OCI-LY1 (cell line): ENCODE results near the gene CNTNAP2.

ENCODE experiments used
- H2AFZ ChIP-seq: fragments of 200-600 bp; sonication (generic), shearing (Covaris generic); 2 replicates; pipeline ENCODE4 v1.6.0; 2014; ENCODE audit warnings: antibody characterized with exemption, mild to moderate bottlenecking, low read length
- H3F3A ChIP-seq: fragments of 200-600 bp; sonication (generic), shearing (Covaris generic); 2 replicates; pipeline ENCODE4 v1.6.0; 2014; ENCODE audit warnings: mild to moderate bottlenecking, antibody characterized with exemption, low read length, moderate library complexity; ENCODE audit not compliant: insufficient read depth
- H3K27ac ChIP-seq: fragments of 200-600 bp; sonication (generic); 2 replicates; pipeline ENCODE4 v1.5.1; 2014; ENCODE audit warnings: low read length, mixed run types, mild to moderate bottlenecking, low read depth; ENCODE audit not compliant: poor library complexity, severe bottlenecking
- H3K27me3 ChIP-seq: fragments of 200-600 bp; sonication (generic); 2 replicates; pipeline ENCODE4 v1.6.0; 2014; ENCODE audit warnings: antibody characterized with exemption, mild to moderate bottlenecking, low read length, moderate library complexity; ENCODE audit not compliant: insufficient read depth
- H3K36me3 ChIP-seq: fragments of 200-600 bp; sonication (generic); 2 replicates; pipeline ENCODE4 v1.6.1; 2014; ENCODE audit warnings: mild to moderate bottlenecking, antibody characterized with exemption, low read length, moderate library complexity, mixed read lengths; ENCODE audit not compliant: insufficient read depth
- H3K4me1 ChIP-seq: fragments of 200-600 bp; sonication (generic); 2 replicates; pipeline ENCODE4 v1.5.1; 2014; ENCODE audit warnings: mild to moderate bottlenecking, low read length, moderate library complexity; ENCODE audit not compliant: insufficient read depth, severe bottlenecking
- H3K4me2 ChIP-seq: fragments of 200-600 bp; sonication (generic), shearing (Covaris generic); 2 replicates; pipeline ENCODE4 v1.6.1; 2014; ENCODE audit warnings: low read length
- H3K4me3 ChIP-seq: fragments of 200-600 bp; sonication (generic); 2 replicates; pipeline ENCODE4 v1.5.1; 2014; ENCODE audit warnings: low read length, low read depth, mild to moderate bottlenecking, mixed read lengths; ENCODE audit not compliant: poor library complexity, severe bottlenecking
- H3K79me2 ChIP-seq: fragments of 200-600 bp; shearing (Covaris generic); 2 replicates; pipeline ENCODE4 v1.6.1; 2016; ENCODE audit warnings: mixed run types, low read length, mixed read lengths; ENCODE audit not compliant: insufficient read depth
- H3K9ac ChIP-seq: fragments of 200-600 bp; sonication (generic), shearing (Covaris generic); 2 replicates; pipeline ENCODE4 v1.6.1; 2014; ENCODE audit warnings: mild to moderate bottlenecking, low read length, mixed read lengths
- H3K9me2 ChIP-seq: fragments of 200-600 bp; sonication (generic), shearing (Covaris generic); 2 replicates; pipeline ENCODE4 v1.6.1; 2014; ENCODE audit warnings: low read depth, mild to moderate bottlenecking, low read length, mixed read lengths
- H3K9me3 ChIP-seq: fragments of 200-600 bp; shearing (Covaris generic); 2 replicates; pipeline ENCODE4 v1.6.1; 2014; ENCODE audit warnings: low read length, mixed read lengths
- H4K20me1 ChIP-seq: fragments of 200-600 bp; sonication (generic), shearing (Covaris generic); 2 replicates; pipeline ENCODE4 v1.6.0; 2016; ENCODE audit warnings: mild to moderate bottlenecking, low read length; ENCODE audit not compliant: insufficient read depth
- CTCF ChIP-seq: fragments of 200-600 bp; sonication (generic), shearing (Covaris generic); IDR thresholded peaks from 2 replicates; pipeline ENCODE4 v1.5.1; 2017; ENCODE audit warnings: mild to moderate bottlenecking, antibody characterized with exemption, low read length, moderate library complexity, mixed read lengths
- EZH2 ChIP-seq: fragments of 200-600 bp; sonication (generic), shearing (Covaris generic); IDR thresholded peaks from 2 replicates; pipeline ENCODE4 v1.8.0; 2017; ENCODE audit warnings: borderline replicate concordance, mixed run types, mild to moderate bottlenecking, antibody characterized with exemption, low read length, moderate library complexity, mixed read lengths

CNTNAP2 gene

GRCh38 chr7:147944321-147944720 is 1827.7 kb downstream of the CNTNAP2 start:
- Histone ChIP-seq H3K27me3 (no peaks in the 10 kb centered on the region), H4K20me1 (no peaks in the 10 kb centered on the region), H3K4me3 (no peak overlapping the region), H3K4me1 (no peaks in the 10 kb centered on the region), H3F3A (no peaks in the 10 kb centered on the region), H3K79me2 (no peaks in the 10 kb centered on the region), H3K4me2 (no peak overlapping the region), H3K9me2 (no peaks in the 10 kb centered on the region), H3K27ac (no peak overlapping the region), H3K36me3 (no peaks in the 10 kb centered on the region), H3K9me3 (no peaks in the 10 kb centered on the region), H2AFZ (no peak overlapping the region), H3K9ac (no peak overlapping the region)
- TF ChIP-seq EZH2 = no peak
- TF ChIP-seq CTCF = no peak

DNA sequence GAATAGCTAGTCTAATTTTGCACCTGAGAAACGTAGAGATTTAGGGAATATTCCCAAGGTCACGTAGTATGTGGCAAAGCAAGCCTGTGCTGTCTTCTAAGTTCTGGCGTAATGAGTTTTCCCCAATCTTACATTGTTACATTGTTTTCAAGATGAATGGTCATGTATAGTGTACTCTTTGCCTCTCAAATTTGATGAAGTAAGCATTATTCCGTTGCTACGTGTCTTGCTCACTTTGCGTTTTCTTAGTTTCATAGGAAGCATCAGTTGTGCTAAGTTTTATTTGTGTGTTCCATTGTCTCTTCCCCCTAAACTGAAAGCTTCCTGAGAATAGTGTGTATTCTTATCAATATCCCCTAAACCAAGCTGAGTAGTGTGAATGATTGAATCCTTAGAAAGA is 1836.3 kb downstream of the CNTNAP2 start:
- peaks cover 4% of the 10 kb centered on the region; the same call in 1 of the 2 replicates for H3K9me3 ChIP-seq
- no peaks in the 10 kb centered on the region for H3K36me3 ChIP-seq
- H3K27me3 ChIP-seq = 0 out of 2 replicates have a peak, but pooled peaks cover 5% of the 10 kb centered on the region
- no peak overlapping the region for H2AFZ ChIP-seq
- H3K9me2 ChIP-seq = no peaks in the 10 kb centered on the region
- H3K79me2 ChIP-seq = no peaks in the 10 kb centered on the region
- H3K4me2 ChIP-seq = no peak overlapping the region
- no peaks in the 10 kb centered on the region for H4K20me1 ChIP-seq
- H3K9ac ChIP-seq = no peak overlapping the region
- no peaks in the 10 kb centered on the region for H3F3A ChIP-seq
- H3K4me3 ChIP-seq = no peak overlapping the region
- no peak overlapping the region for H3K27ac ChIP-seq
- no peaks in the 10 kb centered on the region for H3K4me1 ChIP-seq
- TF ChIP-seq CTCF = no peak
- no peak for TF ChIP-seq EZH2

DNA sequence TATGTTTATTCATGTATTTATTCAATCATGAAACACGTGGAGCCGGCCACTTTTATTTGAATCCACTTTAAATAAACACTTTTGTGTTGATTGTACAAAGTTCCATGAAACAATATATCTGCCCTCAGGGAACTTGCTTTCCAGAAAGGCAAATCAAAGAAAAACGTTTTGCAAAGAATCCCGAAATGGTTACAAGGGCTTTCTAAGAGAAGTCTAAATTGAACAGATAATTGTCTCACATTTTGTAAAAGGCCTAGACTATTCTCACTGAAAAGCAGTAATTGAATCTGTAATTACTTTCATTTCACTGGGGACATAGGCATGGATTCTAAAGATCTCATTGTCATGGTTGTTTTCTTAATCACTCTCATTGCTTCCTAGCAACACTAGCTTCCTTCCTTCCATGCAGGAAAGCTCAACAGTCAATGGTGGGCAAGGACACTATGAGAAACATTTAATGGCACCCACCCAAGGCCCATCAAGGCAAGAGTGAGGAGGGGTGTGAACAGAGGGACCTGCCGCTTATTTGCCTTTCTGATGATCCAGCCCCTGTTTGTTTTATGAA is 1851.5 kb downstream of the CNTNAP2 start:
- no peak overlapping the region for H2AFZ ChIP-seq

More for the DNA sequence above, 1851.5 kb downstream of the CNTNAP2 start:
- no peak overlapping the region for H3K4me3 ChIP-seq
- no peak overlapping the region for H3K4me2 ChIP-seq
- H3K79me2 ChIP-seq = no peaks in the 10 kb centered on the region
- H3K9me3 ChIP-seq = no peaks in the 10 kb centered on the region
- H3K4me1 ChIP-seq = no peaks in the 10 kb centered on the region
- H4K20me1 ChIP-seq = no peaks in the 10 kb centered on the region
- no peaks in the 10 kb centered on the region for H3K27me3 ChIP-seq
- H3K36me3 ChIP-seq = no peaks in the 10 kb centered on the region
- H3K9ac ChIP-seq = no peak overlapping the region
- H3F3A ChIP-seq = no peaks in the 10 kb centered on the region
- H3K9me2 ChIP-seq = no peaks in the 10 kb centered on the region
- TF ChIP-seq CTCF (no peak), EZH2 (no peak)
- H3K27ac ChIP-seq = no peak overlapping the region
